BLaER1 (cell line): ENCODE data around the gene KAZN.
"Not testable (repeated sequence)": the region's sequence is repeated elsewhere in the genome, so short reads cannot be mapped to it uniquely, and the experiment has no call there.

Source experiments
- H3K27ac ChIP-seq: shearing (Covaris generic); formaldehyde crosslinking; 2 replicates; pipeline ENCODE4 v1.8.1; 2022
- H3K27me3 ChIP-seq: shearing (Covaris generic); formaldehyde crosslinking; 2 replicates; pipeline ENCODE4 v1.8.1; 2022
- H3K36me3 ChIP-seq: shearing (Covaris generic); formaldehyde crosslinking; 2 replicates; pipeline ENCODE4 v1.8.1; 2022
- H3K4me1 ChIP-seq: shearing (Covaris generic); formaldehyde crosslinking; 2 replicates; pipeline ENCODE4 v1.8.1; 2022
- H3K4me2 ChIP-seq: shearing (Covaris generic); formaldehyde crosslinking; 2 replicates; pipeline ENCODE4 v1.8.1; 2022
- H3K4me3 ChIP-seq: shearing (Covaris generic); formaldehyde crosslinking; 2 replicates; pipeline ENCODE4 v1.8.1; 2022
- H3K9ac ChIP-seq: shearing (Covaris generic); formaldehyde crosslinking; 2 replicates; pipeline ENCODE4 v1.8.1; 2022
- H3K9me3 ChIP-seq: shearing (Covaris generic); formaldehyde crosslinking; 2 replicates; pipeline ENCODE4 v1.8.1; 2022
- H4K20me1 ChIP-seq: shearing (Covaris generic); formaldehyde crosslinking; 2 replicates; pipeline ENCODE4 v1.8.1; 2022
- Cebpa-rat ChIP-seq: shearing (Covaris generic); IDR thresholded peaks from 2 replicates; pipeline ENCODE4 v1.8.1; 2022

Gene KAZN

DNA sequence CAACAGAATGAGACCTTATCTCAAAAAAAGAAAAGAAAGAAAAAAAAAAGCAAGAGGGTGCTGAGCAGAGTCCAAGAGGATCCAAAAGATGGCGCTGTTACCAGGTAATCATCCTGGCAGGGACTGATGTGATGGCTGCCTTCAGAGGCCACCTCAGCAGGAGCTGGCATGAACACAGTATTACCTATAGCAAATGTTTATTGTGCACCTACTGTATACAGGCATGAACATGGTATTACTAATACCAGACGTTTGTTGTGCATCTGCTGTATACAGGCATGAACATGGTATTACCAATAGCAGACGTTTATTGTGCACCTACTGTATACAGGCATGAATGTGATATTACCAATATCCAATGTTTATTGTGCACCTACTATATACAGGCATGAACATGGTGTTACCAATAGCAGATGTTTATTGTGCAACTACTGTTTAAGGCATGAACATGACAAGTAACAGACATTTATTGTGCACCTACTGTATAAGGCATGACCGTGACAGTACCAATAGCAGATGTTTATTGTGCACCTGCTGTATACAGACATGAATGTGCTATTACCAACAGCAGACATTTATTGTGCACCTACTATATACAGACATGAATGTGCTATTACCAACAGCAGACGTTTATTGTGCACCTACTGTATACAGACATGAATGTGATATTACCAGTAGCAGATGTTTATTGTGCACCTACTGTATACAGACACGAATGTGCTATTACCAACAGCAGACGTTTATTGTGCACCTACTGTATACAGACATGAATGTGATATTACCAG lies 439.9 kb downstream of the KAZN start:
- Histone ChIP-seq H3K36me3 (peaks cover 37% of the 10 kb centered on the region; the same call in 1 of the 2 replicates), H3K4me3 (no peak overlapping the region), H3K27ac (no peak overlapping the region), H4K20me1 (peaks cover 33% of the 10 kb centered on the region), H3K4me2 (no peak overlapping the region), H3K9ac (no peak overlapping the region), H3K4me1 (peaks cover 17% of the 10 kb centered on the region), H3K9me3 (0 out of 2 replicates have a peak, but pooled peaks cover 1% of the 10 kb centered on the region), H3K27me3 (no peaks in the 10 kb centered on the region)
- no peak for TF ChIP-seq Cebpa-rat

DNA sequence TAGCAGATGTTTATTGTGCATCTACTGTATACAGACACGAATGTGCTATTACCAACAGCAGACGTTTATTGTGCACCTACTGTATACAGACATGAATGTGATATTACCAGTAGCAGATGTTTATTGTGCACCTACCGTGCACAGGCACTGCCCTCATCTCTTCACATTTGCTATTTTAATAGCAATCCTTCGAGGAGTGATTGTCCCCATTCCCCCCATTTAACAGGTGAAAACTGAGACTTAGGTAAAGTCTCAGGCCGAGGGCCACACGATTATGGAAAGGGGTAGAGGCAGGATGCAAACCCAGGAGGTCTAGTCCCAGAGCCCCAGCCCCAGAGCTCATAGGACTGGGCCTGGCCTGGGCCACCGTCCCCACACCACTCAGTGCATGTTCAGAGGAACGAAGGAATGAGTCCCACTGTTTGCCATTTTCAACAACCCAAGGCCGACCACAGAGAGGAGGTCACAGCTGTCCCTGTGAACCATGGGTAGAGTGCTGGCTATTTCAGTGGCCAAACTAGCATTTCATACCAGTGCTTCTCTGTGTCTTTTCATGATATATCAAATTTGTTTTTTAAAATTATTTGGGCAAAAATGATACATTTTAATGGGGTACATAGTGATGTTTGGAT lies 440.6 kb downstream of the KAZN start:
- H4K20me1 ChIP-seq, result peaks cover 26% of the 10 kb centered on the region
- no peak overlapping the region for H3K4me2 ChIP-seq
- no peak overlapping the region for H3K9ac ChIP-seq
- no peaks in the 10 kb centered on the region for H3K9me3 ChIP-seq
- H3K36me3 ChIP-seq, result peaks cover 37% of the 10 kb centered on the region; the same call in 1 of the 2 replicates
- no peak overlapping the region for H3K27ac ChIP-seq
- no peak overlapping the region for H3K4me3 ChIP-seq
- peaks cover 10% of the 10 kb centered on the region for H3K4me1 ChIP-seq
- no peak for TF ChIP-seq Cebpa-rat
- no peaks in the 10 kb centered on the region for H3K27me3 ChIP-seq

DNA sequence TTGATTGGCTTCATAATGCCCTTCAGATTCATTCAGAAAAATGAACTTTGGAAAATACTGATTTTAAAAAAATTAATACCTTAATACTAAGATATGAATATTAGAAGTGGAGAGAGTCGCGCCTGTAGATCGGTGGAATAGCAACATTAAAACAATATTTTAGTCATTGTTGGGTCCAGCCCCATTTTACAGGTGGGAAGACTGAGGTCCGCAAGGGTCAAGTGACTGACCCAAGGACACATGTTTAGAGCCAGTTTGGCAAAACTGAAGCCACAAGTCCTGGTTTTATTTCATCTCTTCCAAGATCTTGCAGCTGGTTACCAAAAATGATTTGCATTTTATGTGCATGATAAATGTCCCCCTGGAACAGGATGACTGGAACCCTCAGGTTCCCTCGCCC lies 441.4 kb downstream of the KAZN start:
- H3K27ac ChIP-seq, result no peak overlapping the region
- no peak for TF ChIP-seq Cebpa-rat
- peaks cover 30% of the 10 kb centered on the region; the same call in 1 of the 2 replicates for H3K36me3 ChIP-seq
- H3K4me2 ChIP-seq, result no peak overlapping the region
- peaks cover 7% of the 10 kb centered on the region; the same call in 1 of the 2 replicates for H3K4me1 ChIP-seq
- H3K9ac ChIP-seq, result no peak overlapping the region
- H3K4me3 ChIP-seq, result no peak overlapping the region
- H4K20me1 ChIP-seq, result peaks cover 21% of the 10 kb centered on the region; the same call in 1 of the 2 replicates
- no peaks in the 10 kb centered on the region for H3K27me3 ChIP-seq
- no peaks in the 10 kb centered on the region for H3K9me3 ChIP-seq

DNA sequence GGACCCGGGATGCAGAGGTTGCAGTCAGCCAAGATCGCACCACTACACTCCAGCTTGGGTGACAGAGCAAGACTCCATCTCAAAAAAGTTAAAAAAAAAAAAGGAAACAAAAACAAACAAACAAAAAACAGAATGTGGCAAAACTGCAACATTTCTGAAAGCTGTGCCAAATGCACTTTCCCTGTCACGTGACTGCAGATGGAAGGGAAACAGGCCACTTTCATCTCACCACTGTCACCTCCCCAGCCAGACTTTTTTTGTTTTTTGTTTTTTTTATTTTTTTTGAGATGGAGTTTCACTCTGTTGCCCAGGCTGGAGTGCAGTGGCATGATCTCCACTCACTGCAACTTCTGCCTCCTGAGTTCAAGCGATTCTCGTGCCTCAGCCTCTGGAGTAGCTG lies 442.2 kb downstream of the KAZN start:
- H3K27ac ChIP-seq, H3K9me3 ChIP-seq, H3K4me3 ChIP-seq, H3K9ac ChIP-seq, H3K4me1 ChIP-seq, H3K27me3 ChIP-seq, H3K4me2 ChIP-seq: not testable (repeated sequence)
- peaks cover 30% of the 10 kb centered on the region; the same call in 1 of the 2 replicates for H3K36me3 ChIP-seq
- H4K20me1 ChIP-seq, result peaks cover 21% of the 10 kb centered on the region; the same call in 1 of the 2 replicates

DNA sequence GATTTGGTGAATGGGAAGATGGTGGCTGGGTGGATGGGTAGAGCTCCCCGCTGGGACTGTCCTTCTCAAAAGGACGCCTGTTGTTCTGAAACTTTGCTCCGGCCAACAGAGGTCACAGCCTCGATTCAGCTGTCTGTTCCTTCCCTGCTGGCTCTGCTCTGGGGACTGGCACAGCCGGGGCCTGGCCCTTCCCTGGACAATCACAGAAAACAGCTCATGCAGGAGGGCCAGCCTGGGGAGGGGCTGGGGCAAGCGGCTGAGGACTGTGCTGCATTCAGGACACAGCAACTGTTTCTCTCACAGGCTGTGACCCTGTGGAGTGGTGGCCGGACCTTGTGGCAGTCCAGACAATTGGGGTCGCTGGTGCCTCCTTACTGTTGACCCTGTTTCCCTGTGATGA lies 444.4 kb downstream of the KAZN start:
- Histone ChIP-seq H3K27ac (no peak overlapping the region), H3K9ac (no peak overlapping the region), H3K36me3 (peaks cover 27% of the 10 kb centered on the region; the same call in 1 of the 2 replicates), H3K27me3 (no peaks in the 10 kb centered on the region), H4K20me1 (peaks cover 25% of the 10 kb centered on the region), H3K4me3 (no peak overlapping the region), H3K4me2 (no peak overlapping the region), H3K4me1 (peaks cover 20% of the 10 kb centered on the region), H3K9me3 (no peaks in the 10 kb centered on the region)
- TF ChIP-seq Cebpa-rat, result no peak

DNA sequence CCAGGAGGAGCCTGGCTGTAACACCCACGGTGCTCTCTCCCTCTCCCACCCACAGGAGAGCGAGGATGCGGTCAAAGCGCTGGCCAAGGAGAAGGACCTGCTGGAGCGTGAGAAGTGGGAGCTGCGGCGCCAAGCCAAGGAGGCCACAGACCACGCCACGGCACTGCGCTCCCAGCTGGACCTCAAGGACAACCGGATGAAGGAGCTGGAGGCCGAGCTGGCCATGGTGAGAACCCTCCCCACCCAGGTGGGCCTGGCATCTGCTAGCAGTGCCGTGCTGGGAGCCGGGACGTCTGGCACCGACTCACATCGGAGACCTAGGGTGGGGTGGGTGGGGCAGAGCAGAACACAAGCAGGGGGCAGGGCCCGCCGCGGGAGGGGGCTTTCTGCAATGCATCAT lies 445.4 kb downstream of the KAZN start:
- Histone ChIP-seq H4K20me1 (peaks cover 28% of the 10 kb centered on the region), H3K4me1 (peaks cover 26% of the 10 kb centered on the region), H3K4me2 (no peak overlapping the region), H3K27me3 (no peaks in the 10 kb centered on the region), H3K9me3 (no peaks in the 10 kb centered on the region), H3K4me3 (no peak overlapping the region), H3K27ac (no peak overlapping the region), H3K9ac (no peak overlapping the region), H3K36me3 (peaks cover 25% of the 10 kb centered on the region; the same call in 1 of the 2 replicates)
- TF ChIP-seq Cebpa-rat, result no peak

DNA sequence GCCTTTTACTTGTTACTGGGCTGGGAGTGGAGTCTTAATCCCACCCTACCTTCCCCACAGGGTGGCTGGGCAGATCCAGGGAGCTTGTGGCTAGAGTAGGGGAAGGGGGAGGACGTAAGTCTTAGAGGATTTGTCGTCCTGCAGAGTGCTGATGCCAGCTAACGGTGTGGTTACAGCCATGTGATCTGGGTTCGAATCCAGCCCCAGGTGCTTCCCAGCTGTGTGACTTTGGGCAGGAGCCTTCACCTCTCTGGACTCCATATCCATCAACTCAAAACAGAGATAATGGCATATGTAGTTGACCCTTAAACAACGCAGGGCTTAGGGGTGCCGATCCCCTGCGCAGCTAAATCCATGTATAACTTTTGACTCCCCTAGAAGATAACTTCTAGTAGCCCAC lies 446.6 kb downstream of the KAZN start:
- no peak overlapping the region for H3K4me3 ChIP-seq
- peaks cover 25% of the 10 kb centered on the region for H3K4me1 ChIP-seq
- H3K9ac ChIP-seq, result no peak overlapping the region
- H3K4me2 ChIP-seq, result no peak overlapping the region
- no peaks in the 10 kb centered on the region for H3K27me3 ChIP-seq
- peaks cover 28% of the 10 kb centered on the region; the same call in 1 of the 2 replicates for H3K36me3 ChIP-seq
- H3K27ac ChIP-seq, result no peak overlapping the region
- peaks cover 28% of the 10 kb centered on the region for H4K20me1 ChIP-seq
- H3K9me3 ChIP-seq, result no peaks in the 10 kb centered on the region
- TF ChIP-seq Cebpa-rat, result no peak

DNA sequence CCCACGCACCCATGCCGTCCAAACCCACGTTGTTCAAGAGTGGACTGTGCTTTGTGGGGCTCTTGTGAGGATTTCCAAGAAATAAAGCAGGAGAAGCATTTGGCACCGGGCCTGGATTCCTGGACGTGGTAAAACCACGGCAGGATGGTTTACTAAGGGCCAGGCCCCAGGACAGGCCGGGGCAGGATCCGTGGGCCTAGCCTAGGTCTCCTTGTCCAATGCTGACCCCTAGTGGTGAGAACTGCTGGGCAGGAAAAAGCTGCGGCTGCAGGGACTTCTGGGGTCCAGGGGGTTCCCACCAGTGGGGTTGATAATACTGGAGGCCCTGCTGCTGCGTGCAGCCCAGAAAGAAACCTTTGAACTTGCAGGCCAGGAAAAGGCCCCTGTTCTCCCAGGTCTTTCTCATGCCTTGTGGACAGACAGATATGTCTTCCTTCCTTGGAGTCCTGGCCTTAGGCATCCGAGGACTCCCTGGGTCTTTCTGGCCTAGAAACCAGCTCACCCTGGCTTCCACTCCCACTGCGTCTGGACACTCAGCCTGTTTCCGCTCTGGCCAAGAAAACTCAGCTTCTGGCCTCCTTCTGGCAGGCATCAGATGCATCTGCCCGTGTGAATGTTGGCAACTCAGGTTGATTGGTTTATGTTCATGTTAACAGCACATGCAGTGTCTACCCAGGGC lies 448.1 kb downstream of the KAZN start:
- Histone ChIP-seq H3K27ac (no peak overlapping the region), H3K4me1 (peaks cover 19% of the 10 kb centered on the region), H3K4me3 (no peak overlapping the region), H4K20me1 (peaks cover 37% of the 10 kb centered on the region), H3K36me3 (peaks cover 42% of the 10 kb centered on the region; the same call in 1 of the 2 replicates), H3K4me2 (peak overlapping the region; percentile 73), H3K9me3 (peaks cover 12% of the 10 kb centered on the region), H3K9ac (no peak overlapping the region), H3K27me3 (no peaks in the 10 kb centered on the region)
- no peak for TF ChIP-seq Cebpa-rat

DNA sequence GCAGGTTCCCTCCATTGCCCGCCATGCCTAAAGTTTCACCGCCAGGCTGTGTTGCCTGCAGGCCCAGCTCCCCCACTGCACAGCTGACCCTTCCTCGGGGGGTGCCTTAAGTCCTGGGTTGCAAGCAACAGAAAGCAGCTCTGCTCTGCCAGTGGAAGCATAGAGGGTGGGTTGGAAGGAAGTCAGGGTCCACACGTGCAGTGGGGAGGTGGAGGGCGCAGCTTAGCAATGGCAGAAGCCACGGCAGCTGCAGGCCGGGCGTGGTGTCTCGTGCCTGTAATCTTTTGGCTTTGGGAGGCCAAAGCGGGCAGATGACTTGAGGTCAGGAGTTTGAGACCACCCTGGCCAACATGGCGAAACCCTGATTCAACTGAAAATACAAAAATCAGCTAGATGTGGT lies 448.8 kb downstream of the KAZN start:
- no peak for TF ChIP-seq Cebpa-rat
- no peak overlapping the region for H3K4me3 ChIP-seq
- H3K36me3 ChIP-seq, result peaks cover 48% of the 10 kb centered on the region
- H4K20me1 ChIP-seq, result peaks cover 33% of the 10 kb centered on the region
- H3K27ac ChIP-seq, result no peak overlapping the region
- H3K9ac ChIP-seq, result no peak overlapping the region
- peaks cover 19% of the 10 kb centered on the region for H3K9me3 ChIP-seq
- peaks cover 19% of the 10 kb centered on the region for H3K4me1 ChIP-seq
- peak overlapping the region; percentile 73 for H3K4me2 ChIP-seq
- H3K27me3 ChIP-seq, result no peaks in the 10 kb centered on the region

DNA sequence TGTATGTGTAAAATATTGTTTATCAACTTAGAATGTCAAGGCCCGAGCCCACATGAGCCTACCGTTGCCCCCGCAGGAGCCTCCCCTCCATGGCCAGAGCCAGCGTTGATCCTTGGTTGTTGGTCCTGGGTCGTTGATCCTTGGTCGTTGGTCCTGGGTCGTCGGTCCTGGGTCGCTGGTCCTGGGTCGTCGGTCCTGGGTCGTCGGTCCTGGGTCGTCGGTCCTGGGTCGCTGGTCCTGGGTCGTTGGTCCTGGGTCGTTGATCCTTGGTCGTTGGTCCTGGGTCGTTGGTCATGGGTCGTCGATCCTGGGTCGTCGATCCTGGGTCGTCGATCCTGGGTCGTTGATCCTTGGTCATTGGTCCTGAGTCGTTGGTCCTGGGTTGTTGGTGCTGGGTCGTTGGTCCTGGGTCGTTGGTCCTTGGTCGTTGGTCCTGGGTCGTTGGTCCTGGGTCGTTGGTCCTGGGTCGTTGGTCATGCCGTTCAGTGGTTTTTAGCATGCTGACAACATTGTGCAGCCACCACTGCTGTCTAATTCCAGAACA lies 450.0 kb downstream of the KAZN start:
- Histone ChIP-seq H3K27me3 (no peaks in the 10 kb centered on the region), H3K36me3 (peaks cover 61% of the 10 kb centered on the region), H3K4me2 (peak overlapping the region; percentile 73)

More for the DNA sequence above, 450.0 kb downstream of the KAZN start:
- no peak for TF ChIP-seq Cebpa-rat
- H3K27ac ChIP-seq, result no peak overlapping the region
- no peak overlapping the region for H3K9ac ChIP-seq
- peaks cover 19% of the 10 kb centered on the region for H3K4me1 ChIP-seq
- peaks cover 24% of the 10 kb centered on the region for H4K20me1 ChIP-seq
- H3K4me3 ChIP-seq, result no peak overlapping the region
- H3K9me3 ChIP-seq, result peaks cover 20% of the 10 kb centered on the region
